ENCODE measurements around the gene TRIM61.
A peak's percentile ranks its signal among the peaks of the same experiment; 100 is the strongest.
"Not testable (repeated sequence)": the region's sequence is repeated elsewhere in the genome, so short reads cannot be mapped to it uniquely, and the experiment has no call there.

Gene TRIM61

DNA sequence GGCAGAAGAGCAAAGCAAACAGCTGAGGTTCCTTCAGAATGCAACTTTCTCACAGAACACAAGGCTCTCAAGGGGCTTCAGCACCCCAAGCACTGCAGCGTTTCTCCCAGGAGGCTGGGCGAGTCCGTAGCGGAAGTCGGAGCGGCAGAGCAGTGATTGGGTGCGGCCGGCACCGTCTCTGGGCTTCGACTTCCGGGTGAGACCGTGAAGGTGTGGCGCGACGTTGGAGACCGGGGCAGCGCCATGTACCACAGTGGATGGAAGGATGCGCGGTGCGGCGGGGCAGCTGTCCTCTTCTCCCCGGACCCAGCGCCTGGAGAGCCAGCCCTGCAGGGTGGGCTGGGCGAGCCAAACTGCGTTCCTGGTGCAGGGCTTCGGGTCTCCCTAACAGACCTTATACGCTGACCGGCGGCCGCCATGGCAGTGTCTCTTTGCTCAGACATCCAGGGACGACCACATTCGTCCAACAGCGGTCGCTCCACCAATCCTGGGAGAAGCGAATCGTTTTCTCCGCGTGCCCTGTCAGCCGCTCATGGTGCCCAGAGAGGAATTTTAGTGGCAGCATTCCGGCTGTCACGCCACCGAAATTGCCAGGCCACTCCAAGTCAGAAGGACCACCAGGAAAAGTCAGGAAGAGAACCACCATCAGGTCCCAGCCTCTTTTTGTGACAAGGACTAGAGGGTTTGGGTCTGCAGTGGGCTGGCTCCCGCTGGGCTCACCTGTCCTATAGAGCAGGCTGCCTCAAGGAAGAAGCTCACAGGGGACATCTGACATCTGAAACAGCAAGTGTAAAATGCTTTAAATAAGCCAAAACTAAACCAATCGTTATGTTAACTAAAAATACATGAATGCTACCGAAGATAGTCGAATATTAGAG, 20.5 kb downstream of the TRIM61 start:
- peak; percentile 93 for DNase-seq (ENCODE audit: extremely low spot score)
- ChIA-PET POLR2A (no interaction called here), CTCF (interaction anchor here (1.1 to 2.4 kb wide), 7 partner anchors 9 to 22 kb away, joined by 3 to 13 read pairs (median 5); partner anchors contain the start of gene TRIM61)
- TF ChIP-seq, protein P1, sequence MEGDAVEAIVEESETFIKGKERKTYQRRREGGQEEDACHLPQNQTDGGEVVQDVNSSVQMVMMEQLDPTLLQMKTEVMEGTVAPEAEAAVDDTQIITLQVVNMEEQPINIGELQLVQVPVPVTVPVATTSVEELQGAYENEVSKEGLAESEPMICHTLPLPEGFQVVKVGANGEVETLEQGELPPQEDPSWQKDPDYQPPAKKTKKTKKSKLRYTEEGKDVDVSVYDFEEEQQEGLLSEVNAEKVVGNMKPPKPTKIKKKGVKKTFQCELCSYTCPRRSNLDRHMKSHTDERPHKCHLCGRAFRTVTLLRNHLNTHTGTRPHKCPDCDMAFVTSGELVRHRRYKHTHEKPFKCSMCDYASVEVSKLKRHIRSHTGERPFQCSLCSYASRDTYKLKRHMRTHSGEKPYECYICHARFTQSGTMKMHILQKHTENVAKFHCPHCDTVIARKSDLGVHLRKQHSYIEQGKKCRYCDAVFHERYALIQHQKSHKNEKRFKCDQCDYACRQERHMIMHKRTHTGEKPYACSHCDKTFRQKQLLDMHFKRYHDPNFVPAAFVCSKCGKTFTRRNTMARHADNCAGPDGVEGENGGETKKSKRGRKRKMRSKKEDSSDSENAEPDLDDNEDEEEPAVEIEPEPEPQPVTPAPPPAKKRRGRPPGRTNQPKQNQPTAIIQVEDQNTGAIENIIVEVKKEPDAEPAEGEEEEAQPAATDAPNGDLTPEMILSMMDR (IDR thresholded peaks at IDR 0.05; ENCODE audit: control extremely low read depth, extremely low read depth, low read depth, missing control alignments) = no peak

DNA sequence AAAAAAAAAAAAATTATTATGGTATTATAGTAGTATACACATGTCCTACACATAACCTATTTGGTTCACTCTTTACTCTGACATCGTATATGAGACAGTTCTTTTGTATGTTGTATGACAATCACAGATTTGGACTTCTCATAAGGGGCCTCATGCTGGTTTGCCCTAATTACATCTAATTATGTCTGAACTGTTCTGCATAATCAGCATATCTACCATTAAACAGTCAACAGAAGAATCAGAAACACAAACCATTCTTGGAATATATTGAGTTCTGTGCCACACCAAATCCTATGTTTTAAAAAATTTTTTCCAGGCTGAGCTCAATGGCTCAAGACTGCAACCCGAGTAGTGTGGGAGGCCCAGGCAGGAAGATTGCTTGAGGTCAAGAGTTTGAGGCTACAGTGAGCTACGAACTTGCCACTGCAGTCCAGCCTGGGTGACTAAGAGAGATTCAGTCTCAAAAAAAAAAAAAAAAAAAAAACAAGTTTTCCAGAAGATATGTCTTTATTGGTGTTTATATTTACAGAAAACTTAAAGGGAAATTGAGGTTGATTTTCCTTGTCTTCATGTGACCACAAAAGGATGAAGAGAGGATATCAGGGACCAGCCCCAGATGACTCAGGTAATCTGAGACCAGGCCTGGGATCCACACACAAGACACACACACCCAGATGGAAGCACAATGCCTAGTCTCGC, 22.2 kb downstream of the TRIM61 start:
- CTCF ChIA-PET = interaction anchor here (1.0 to 2.4 kb wide), 6 partner anchors 10 to 158 kb away, joined by 3 to 13 read pairs (median 6); partner anchors contain the start of gene TMEM192
- TF ChIP-seq, protein P1 (IDR thresholded peaks at IDR 0.05; ENCODE audit: control extremely low read depth, extremely low read depth, low read depth, missing control alignments) = no peak
- POLR2A ChIA-PET = no interaction called here
- DNase-seq (ENCODE audit: extremely low spot score) = no peak

DNA sequence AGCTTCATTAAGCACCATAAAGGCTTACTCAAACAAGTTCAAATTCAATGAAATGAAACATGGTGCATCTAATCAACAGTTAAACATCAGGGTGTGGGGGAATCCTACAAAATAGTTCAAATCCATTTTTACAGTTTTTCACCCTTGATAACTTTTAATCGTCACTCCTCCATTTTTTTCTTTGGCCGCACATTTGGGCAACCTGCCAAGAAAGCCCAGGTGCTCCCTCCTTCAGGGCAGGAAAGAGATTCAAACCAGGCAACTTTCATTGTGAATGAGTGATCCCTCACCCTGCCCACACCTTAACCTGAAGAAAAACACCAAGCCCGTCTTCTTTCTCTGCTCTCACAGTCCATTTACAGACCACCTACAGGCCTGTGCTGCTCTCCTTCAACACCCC, 24.9 kb downstream of the TRIM61 start:
- POLR2A ChIA-PET = no interaction called here
- TF ChIP-seq, protein P1 (IDR thresholded peaks at IDR 0.05; ENCODE audit: control extremely low read depth, extremely low read depth, low read depth, missing control alignments) = no peak
- CTCF ChIA-PET = interaction anchor here (6.8 kb wide), 1 partner anchor 15 kb away, joined by 98 read pairs; no protein-coding TSS in a partner anchor

DNA sequence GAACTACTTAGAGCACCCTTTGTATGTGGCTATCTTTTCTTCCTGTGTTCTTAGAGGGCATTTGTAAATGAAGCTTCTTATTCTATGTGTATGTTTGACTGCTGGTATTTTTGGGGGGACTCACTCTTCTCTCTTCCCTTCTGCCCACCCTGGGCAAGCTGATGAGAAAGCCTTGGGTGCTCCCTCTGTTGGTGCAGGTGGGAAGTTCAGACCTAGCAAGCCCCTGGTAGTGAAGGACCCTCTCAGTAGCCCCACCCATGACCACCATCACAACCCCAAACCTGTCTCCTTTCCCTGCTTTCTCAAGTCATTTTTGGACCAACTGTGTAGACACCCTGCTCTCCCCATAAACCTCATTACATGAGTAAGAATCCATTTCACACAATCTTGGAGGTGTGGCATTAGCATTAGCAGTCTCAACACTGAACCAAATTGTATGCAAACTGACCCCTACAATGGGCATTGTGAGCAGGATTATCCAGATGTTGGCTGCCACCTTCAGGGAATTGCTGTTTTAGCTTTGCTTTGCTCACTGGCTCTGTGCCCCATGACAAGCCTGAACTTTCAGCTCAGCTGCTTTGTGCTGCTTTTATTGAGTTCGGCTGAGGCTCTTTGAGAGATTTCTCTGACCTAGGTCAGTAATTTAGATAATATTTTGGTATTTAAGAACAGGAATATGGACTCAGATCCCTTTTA, 27.9 kb downstream of the TRIM61 start:
- ChIA-PET CTCF (interaction anchor here (0.7 to 6.8 kb wide), 7 partner anchors 12 to 170 kb away, joined by 3 to 98 read pairs (median 4); no protein-coding TSS in a partner anchor), POLR2A (no interaction called here)
- TF ChIP-seq, protein P1 (IDR thresholded peaks at IDR 0.05; ENCODE audit: control extremely low read depth, extremely low read depth, low read depth, missing control alignments) = peak; percentile 19
- no peak for DNase-seq (ENCODE audit: extremely low spot score)

More for the DNA sequence above, 24.9 kb downstream of the TRIM61 start:
- DNase-seq (ENCODE audit: extremely low spot score) = no peak

DNA sequence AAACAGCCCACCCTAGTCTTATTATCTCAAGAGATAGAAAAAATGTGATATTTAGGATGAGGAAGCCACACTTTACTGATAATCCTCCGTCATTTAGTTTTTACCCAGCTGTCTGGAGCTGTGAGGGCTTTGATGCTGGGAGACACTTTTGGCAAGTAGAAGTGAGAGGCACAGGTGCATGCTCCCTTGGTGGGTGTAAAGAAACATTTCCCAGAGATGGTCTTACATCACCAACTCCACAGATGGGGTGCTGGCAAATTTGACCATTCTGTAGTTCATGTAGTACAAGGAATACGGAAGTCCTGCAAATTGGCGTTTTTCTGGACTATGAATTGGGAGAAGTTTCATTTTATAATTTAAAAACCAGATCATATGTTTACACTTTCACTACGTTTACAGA, 28.5 kb downstream of the TRIM61 start:
- no peak for DNase-seq (ENCODE audit: extremely low spot score)
- TF ChIP-seq, protein P1 (IDR thresholded peaks at IDR 0.05; ENCODE audit: control extremely low read depth, extremely low read depth, low read depth, missing control alignments) = no peak
- POLR2A ChIA-PET = no interaction called here
- CTCF ChIA-PET = interaction anchor here (0.7 to 6.8 kb wide), 7 partner anchors 12 to 170 kb away, joined by 3 to 98 read pairs (median 4); no protein-coding TSS in a partner anchor

DNA sequence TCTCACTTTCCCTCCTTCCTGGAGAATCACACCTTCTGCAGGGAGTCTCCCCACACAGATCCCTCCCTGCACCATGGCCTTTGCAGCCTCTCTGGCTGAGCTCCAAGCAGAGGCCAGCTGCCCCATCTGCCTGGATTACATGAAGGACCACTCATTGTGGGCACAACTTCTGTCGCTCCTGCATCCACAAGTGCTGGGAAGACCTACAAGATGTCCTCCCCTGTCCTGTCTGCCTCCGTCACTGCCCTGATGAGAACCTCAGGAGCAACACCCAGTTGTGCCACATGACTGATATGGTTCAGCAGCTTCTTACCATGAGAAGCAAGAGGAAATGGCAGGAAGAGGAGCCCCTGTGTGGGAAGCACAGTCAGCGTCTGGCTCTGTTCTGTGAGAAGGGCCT, 29.5 kb downstream of the TRIM61 start:
- CTCF ChIA-PET = interaction anchor here (1.5 to 6.8 kb wide), 2 partner anchors 11 to 13 kb away, joined by 5 to 98 read pairs; no protein-coding TSS in a partner anchor
- POLR2A ChIA-PET; DNase-seq (ENCODE audit: extremely low spot score): not testable (repeated sequence)
